ENCODE data around the gene POLD4.
A peak's percentile ranks its signal among the peaks of the same experiment; 100 is the strongest.
"Not testable (repeated sequence)": the region's sequence is repeated elsewhere in the genome, so short reads cannot be mapped to it uniquely, and the experiment has no call there.

POLD4 gene

DNA sequence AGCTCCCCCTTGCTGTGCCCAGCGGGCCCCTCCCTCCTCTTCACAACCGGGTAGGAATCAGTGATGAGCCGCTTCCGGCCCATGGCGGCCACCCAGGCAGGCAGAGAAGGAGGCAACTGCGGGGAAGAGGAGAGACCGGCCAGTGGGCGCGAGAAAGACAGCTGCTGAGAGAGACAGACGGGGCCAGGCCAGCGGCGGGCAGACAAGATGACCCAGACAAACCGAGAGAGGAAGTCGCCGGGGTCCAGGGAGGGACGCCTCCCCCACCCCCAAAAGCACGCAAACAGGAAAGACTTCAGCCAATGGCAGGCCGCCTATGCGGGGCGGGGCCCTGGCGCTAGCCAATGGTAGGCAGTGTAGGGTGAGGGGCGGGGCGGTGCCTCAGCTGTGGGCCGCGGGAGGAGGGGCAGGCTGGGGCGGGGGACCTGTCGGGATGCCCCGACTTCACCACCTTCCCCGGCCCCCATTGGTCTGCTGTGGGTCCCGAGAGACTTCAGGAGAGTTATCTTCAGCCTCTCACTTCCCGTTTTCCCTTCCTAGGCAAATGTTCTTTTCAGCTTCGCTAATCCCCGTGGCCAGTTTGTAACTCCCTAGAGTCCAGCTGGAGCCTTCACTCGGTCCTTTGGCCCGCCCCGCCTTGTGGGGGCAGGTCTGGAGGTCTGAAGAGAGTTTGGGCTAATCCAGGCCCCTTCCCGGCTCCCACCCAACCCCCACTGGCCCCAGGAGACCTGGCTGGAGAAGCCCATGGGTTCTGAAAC, at the start of gene POLD4:
Gene POLD4, minus strand, starts transcription at position 230 of the 758 bp plus-strand sequence. Its CDS starts 147 bp downstream, at position 83.
- DNase-seq = peak; percentile 83

DNA sequence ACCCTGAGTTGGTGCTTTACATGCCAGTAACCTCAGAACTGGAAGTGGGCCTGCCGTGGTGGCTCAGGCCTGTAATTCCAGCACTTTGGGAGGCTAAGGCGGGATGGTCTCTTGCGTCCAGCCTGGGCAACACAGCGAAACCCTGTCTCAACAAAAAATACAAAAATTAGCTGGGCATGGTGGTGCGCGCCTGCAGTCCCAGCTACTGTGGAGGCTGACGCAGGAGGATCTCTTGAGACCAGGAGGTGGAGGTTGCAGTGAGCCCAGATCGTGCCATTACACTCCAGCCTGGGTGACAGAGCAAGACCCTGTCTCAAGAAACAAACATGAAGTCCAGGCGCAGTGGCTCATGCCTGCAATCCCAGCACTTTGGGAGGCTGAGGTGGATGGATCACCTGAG, 49.7 kb upstream of the POLD4 start:
- DNase-seq = not testable (repeated sequence)

DNA sequence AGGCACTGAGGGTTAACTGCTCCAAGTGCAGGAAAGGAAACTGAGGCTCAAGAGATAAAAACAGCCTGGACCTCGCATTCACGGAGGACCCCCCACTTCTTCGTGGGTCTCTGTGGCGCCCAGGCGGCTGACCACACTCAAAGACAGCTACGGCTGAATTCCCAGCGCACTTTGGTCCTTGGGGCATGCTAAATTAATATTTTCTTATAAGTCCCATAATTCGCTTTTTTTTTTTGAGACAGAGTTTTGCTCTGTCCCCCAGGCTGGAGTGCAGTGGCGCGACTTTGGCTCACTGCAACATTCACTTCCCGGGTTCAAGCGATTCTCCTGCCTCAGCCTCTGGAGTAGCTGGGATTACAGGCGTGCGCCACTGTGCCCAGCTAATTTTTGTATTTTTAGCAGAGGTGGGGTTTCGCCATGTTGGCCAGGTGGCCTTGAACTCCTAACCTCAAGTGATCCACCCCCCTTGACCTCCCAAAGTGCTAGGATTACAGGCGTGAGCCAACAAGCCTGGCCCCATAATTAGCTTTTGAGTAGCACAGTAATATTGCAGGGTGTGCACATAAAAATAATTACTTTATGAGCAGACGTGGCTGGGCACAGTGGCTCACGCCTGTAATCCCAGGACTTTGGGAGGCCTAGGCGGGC, 49.0 kb upstream of the POLD4 start:
- DNase-seq = not testable (repeated sequence)

DNA sequence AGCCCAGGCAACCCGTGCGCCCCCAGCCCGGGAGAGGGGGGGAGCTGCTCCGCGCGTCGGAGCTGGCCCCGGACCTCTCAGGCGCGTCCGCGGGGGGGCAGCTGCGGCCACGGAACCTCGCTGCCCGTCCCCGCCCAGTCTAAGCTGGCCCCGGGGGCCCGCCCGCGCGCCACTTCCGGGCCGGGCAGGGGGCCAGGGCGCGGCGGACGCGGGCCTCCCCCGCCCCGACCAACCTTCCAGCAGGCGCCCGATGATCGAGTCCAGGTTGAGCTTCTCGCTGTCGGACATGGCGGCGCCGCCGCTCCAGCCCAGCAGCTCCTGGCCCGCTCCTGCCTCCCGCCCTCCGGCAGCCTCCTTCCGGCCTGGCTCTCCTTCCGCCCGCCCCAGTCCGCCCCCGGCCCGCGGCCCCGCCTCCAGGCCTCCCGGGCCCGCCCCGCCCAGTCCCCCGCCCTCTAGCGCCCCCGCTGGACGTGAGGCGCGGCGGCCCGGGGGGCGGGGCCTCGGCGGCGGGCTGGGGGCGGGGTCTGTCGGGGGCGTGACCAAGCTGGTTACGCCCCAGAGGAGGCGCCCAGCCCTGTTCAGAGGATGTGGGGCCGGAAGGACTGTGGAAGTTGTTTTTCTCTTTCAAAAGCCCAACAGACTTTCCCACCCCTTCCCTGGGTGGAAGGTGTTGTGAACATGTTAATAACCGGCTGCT, 48.3 kb upstream of the POLD4 start, which contains the start of gene PPP1CA:
Gene PPP1CA, minus strand, starts transcription at position 364 of the 697 bp plus-strand sequence. Its CDS starts 76 bp downstream, at position 288.
- peak; percentile 66 for DNase-seq

DNA sequence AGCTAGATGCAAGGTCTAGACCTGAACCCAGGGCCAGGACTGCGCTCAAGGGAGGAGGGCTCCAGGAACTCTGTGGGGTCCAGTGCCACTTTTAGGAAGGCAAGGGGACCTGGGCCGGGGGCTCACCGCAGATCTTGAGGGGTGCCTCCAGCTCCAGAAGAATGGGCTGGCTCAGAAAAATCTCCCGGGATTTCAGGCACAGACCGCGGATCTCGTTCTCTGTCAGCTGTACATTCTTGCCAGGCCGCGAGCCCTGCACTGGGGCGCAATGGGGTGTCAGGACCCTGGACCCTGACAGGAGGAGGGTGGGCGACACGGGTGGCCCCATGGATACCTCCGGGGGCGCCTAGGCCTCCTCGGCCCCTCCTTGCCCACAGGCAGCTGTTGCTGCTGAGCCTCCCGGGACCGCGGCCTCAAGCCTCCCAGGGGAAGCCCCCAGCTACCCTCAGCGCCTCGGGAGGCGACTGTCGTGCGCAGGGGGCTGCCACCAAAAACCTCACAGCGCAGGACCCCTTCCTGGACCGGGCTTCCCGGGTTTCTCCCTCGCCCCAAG, 47.7 kb upstream of the POLD4 start:
- no peak for DNase-seq

DNA sequence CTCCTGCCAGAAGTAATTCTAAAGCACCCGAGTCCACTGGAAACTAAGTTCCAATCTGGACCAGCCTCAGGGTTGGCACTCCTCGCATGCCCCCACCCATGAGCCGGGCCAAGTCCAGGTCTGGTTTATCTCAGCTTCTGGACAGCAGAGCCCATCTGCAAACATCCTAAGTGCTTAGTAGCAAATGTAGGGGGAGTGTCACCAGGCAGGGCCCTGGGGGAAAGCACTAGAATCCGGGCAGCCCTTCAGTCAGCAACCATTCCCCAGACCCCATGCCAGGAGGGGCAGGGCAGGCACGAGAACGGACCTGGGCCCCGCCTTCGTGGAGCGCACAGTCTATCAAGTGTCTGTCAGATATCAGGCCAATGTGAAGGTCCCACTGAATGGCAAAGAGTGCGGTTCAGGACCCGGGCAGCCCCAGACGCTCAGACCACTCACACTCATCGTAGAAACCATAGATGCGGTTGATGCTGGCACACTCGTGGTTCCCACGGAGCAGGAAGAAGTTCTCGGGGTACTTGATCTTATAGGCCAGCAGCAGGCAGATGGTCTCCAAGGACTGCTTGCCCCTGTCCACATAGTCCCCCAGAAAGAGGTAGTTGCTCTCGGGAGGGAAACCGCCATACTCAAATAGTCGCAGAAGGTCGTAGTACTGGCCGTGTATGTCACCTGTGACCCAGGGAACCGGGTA, 47.0 kb upstream of the POLD4 start:
- DNase-seq = no peak

DNA sequence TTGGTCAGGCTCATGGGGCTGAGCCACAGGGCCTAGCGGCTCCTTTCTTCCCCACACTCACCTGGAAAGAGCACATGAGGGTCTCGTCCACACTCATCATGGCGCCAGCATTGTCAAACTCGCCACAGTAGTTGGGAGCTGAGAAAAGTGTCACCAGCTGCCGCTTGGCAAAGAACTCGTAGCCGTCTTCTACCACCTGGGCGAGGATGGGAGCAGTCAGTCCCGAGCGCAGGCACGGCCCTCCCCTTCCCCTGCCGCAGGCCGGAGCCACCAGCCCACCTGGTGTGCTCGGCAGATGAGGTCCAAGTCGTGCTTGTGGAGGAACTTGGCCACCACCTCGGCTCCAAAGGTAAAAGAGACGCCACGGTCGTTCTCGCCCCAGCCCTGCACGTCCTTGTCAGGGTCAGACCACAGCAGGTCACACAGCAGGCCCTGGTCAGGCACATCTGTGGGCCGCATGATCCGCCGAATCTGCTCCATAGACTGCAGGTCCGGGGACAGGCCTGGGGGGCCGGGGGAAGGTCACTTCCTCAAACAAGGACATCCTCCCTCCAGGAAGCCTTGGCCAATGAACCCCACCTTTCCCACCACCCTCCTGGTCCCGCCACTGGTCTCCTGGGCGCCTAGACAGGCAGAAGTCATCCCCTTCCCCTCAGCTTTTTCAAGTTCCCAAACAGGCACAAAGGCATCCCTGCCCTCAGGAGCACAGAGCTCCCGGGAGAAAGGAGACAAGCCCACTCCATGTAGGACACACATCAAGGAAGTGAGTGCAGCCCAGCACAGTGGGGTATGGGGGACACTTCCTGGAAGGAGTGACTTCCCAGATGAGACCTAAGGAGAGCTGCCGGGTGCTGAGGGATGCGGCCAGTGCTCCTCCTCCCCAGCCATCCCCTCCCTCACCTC, 45.6 kb upstream of the POLD4 start:
- DNase-seq = no peak

DNA sequence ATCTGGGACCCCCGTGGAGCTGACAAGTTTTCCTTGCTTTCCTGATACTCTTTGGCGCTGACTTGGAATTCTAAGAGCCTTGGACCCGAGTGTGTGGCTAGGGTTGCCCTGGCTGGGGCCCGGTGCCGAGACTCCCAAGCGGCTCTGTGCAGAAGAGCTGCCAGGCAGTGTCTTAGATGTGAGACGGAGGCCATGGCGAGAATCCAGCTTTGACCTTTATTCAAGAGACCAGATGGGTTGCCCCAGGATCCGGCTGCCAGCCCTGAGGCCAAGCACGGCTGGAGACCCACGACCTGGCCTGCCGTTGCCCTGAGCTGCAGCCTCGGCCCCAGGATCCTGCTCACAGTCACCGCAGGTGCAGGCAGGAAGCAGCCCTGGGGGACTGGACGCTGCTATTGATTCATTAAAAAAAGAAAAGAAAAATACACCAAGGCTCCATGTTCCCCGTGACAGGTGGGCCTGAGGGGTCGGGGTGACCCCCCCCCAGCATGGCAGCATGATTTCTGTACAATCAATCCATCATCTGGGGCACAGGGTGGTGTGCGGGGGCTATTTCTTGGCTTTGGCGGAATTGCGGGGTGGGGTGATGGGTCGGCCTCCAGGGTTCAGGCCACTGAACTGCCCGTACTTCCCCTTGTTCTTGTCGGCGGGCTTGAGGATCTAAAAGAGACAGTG, 44.8 kb upstream of the POLD4 start:
- DNase-seq = no peak

DNA sequence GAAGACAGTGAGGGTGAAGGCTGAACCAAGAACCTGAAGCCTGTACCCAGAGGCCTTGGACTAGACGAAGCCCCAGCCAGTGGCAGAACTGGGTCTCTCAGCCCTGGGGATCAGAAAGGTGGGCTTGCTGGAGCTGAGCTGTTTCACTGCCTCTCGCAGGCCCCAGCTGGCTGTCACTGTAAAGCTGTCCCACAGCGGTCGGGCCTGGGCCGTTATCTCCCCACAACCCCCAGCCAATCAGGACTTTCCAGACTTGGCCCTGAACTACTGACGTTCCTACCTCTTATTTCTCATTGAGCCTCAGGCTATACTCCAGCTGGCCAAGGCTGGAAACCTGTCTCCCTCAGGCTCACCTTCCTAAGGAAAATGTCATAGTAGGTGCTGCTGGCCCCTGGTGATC, 44.2 kb upstream of the POLD4 start:
- no peak for DNase-seq

DNA sequence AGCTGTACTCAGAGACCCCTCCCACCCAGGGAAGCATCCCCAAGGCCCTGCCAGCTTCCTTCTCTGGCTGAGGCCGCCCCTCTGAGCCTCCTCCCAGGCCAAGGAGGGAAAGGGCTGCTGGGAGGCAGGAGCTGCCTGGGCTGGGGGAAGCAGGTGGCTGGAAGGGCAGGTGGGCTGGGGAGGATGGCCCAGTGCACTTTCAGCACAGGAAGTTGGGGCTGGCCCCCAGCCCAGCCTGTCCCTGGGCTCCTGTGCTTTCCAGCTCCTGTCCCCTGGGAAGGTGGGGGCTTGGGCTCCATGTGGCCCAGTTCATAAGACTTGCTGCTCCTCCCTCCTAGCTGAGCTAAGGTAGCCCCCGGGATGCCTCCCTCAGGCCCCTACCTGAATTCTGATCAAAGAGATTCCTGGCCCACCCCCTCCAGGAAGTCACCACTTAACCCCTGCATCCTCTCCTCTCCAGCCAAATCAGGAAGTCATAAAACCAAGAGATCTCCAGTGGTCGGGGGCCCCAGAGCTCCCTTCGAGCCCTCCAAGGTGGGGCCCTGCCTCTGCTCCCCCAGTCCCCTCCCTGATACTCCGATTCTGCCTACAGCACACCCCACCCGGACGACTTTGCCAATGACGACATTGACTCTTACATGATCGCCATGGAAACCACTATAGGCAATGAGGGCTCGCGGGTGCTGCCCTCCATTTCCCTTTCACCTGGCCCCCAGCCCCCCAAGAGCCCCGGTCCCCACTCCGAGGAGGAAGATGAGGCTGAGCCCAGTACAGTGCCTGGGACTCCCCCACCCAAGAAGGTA, 43.4 kb upstream of the POLD4 start:
- DNase-seq = no peak

DNA sequence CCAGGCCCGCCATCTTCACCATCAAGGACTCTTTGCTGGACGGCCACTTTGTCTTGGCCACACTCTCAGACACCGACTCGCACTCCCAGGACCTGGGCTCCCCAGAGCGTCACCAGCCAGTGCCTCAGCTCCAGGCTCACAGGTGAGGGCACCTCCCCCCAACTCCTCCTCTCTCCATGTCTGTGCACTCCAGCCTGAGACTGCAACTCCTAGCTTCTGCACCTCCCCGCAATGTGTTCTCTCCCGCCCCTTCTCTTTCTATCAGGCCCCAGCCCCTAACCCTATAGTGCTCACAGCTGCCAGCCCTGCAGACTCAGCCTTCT, 42.9 kb upstream of the POLD4 start:
- no peak for DNase-seq

DNA sequence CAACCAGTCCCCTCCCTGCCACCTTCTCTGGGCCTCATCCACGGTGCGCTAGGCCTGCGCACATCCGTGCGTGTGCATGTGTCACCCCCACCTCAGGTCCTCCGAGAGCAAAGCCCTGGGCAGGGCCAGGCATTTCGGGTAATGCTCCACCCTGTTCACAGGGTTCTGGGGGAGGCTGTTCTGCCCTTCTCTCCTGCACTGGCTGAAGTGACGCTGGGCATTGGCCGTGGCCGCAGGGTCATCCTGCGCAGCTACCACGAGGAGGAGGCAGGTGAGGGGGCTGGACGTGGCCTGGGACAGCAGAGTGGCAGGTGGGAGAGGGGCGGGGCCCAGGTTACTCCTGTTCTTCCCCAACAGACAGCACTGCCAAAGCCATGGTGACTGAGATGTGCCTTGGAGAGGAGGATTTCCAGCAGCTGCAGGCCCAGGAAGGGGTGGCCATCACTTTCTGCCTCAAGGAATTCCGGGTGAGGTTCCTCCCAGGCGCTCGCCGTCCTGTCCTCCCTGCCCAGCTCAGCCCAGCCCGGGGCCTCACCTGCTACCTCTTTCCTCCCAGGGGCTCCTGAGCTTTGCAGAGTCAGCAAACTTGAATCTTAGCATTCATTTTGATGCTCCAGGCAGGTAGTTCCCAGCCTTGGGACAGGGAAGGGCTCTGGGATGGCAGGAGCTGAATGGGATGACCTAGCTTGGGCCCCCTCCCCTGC, 42.4 kb upstream of the POLD4 start:
- no peak for DNase-seq

DNA sequence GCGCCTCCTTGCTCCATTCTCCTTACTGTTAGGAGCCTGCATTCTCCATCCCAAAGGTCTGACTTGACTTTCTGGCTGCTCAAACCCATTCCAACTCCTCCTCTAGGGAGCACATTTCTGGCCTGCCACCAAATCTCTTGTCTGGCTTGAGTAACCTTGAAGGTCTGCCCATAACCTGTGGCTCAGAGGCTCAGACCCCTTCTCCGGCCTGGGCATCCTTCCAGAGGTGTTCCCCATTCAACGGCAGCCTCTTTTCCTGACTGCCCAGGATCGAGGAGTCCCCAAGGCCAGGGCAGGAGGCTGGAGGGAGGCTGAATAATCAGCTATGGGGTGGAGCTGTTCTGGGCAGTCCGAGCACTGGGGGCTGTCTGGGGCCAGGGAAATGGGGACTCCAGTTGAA, 40.6 kb upstream of the POLD4 start:
- no peak for DNase-seq

DNA sequence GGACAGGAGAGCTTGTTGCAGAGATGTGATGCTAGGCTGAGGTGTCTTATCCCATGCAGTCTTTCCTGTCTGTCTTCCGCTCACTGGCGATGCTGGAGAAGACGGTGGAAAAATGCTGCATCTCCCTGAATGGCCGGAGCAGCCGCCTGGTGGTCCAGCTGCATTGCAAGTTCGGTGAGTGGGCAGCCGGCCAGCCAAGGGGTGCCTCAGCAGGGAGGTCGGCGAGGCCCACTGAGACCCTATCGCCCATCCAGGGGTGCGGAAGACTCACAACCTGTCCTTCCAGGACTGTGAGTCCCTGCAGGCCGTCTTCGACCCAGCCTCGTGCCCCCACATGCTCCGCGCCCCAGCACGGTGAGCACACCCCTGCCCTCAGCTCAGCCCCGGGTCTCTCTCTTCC, 40.1 kb upstream of the POLD4 start:
- DNase-seq = no peak

DNA sequence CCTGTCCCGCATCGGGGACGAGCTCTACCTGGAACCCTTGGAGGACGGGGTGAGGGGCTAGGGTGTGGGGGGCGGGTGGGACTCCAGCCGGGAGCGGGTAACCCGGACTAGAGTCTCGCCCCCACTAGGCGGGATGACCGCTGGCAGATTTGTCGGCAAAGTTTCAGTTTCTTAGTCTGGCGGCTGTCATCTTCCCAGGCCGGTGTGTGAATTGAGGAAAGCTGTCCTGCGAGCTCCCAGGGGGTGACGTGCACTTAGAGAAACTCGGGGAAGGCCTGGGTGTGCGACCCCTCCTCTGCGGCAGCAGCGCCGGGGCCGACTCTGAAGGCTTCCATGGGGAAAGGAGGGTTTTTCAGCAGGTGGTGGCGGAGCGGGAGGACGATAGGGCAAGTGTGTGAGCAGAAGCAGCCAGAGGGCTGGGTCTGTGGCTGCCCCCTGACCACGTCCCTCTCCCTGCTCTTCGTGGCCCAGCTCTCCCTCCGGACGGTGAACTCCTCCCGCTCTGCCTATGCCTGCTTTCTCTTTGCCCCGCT, 38.9 kb upstream of the POLD4 start:
- DNase-seq = no peak

DNA sequence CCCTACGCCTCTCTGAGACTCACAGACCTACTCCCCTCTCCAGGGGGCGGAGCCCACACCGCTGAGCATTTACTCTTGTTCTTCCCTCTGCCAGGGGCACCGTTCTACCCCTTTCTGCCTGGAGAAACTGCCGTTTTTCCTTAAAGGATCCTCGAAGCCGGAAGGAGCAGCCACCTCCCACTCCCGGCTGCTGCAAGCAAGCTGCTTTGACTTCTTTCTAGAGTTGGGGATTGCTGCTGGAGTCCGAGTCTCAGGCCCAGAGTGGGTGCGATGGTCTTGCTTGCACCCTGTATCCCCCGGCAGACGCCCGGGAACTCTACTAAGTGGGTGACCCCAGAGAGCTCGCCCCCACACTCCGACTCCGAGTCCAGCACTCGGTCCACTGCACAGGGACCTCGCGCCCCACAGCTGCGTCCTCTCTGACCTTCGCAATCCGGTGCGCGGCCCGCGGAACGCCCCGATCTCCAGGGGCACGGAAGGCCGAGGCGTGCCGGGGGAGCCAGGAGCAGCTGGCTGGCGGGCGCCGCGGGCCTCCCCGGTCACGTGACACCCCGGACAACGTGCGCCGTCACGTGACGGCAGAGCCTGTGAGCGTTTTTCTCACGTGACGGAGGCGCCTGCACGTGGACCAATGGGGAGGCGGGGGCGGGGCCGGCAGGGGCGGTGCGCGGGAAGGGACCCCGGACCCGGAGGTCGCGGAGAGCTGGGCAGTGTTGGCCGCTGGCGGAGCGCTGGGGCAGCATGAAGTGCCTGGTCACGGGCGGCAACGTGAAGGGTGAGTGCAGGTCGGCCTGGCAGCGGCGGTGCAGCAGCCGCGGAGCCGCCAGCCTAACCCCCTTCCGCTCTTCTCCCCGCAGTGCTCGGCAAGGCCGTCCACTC, 38.2 kb upstream of the POLD4 start, which contains the start of gene RAD9A:
Gene RAD9A, plus strand, starts transcription at position 683 of the 879 bp plus-strand sequence. Its CDS starts 59 bp downstream, at position 742.
- DNase-seq = peak; percentile 84

DNA sequence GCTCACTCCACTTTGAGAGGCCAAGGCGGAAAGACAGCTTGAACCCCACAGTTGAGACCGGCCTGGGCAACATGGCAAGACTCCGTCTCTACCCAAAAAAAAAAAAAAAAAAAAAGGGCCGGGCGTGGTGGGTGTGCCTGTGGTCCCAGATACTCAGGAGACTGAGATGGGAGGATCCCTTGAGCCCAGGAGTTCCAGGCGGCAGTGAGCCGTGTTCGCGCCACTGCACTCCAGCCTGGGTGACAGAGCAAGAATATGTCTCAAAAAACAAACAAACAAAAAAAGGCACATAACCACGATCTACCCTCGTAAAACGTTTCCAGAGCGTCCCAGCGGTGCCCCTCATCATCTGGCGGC, 37.6 kb upstream of the POLD4 start:
- no peak for DNase-seq

DNA sequence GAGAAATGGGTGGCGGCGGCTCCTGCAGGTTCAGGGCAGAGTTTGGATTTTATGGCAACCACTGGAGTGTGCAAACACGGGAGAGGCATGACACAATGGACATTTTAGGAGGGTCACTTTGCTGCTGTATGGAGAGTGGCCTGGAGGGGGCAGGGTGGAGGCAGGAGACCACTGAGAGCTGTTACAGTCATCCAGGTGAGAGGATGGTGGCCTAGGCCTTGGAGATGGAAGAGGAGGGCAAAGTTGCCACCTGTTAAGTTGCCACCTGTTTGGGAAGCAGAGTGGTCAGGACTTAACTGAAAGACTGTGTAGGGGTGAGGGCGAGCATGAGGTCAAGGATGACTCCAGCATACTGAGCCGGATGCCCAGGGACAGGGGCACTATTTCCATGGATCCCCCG, 36.1 kb upstream of the POLD4 start:
- DNase-seq = no peak
